GM12892 (cell line): ENCODE measurements around the gene AP1G2.

Source experiments
- POLR2A ChIP-seq: IDR thresholded peaks from 2 replicates; pipeline ENCODE4 v1.6.1; 2011; ENCODE audit warnings: low read depth, low read length, control low read depth
- POLR2AphosphoS5 ChIP-seq: IDR thresholded peaks from 2 replicates; pipeline ENCODE4 v1.6.1; 2011; ENCODE audit warnings: low read depth, low read length, control low read depth
- TAF1 ChIP-seq: IDR thresholded peaks from 2 replicates; pipeline ENCODE4 v1.6.1; 2011; ENCODE audit warnings: low read depth, mild to moderate bottlenecking, control low read depth, low read length, borderline replicate concordance

DNA sequence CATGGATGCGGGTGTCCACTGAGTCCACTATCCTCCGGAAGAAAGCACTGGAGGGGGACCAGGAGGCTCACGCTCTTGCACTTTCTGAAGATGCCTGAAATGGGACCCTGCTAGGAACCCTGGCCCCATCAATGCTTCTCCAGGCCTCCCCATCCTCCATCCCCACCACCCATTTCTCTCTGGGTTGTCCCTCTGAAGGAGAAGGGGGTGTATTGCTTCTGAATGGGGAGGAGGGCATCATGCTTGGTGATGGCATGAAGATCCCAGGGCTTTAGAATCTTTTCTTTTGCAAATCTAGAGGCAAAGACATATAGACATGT lies 11.7 kb upstream of the AP1G2 start:
- TF ChIP-seq TAF1 = no peak
- TF ChIP-seq POLR2AphosphoS5 = no peak
- TF ChIP-seq POLR2A = no peak
